Transverse colon (tissue), 4 donors: ENCODE measurements around the gene PRKCA. TPM values are rescaled to one million over a fixed set of nuclear protein-coding genes. Genes with fewer than 3 reads are reported as not detected.

Source experiments
- DNase-seq: peaks from one replicate; pipeline ENCODE4 v3.0.0-alpha.2; 2019
- H3K27ac ChIP-seq, 4 donors: fragments of 200-600 bp; sonication (generic); 2 replicates each; pipeline ENCODE4 v1.5.1; 2016 to 2018; ENCODE audit warnings: inconsistent platforms in 4 of 4
- H3K27me3 ChIP-seq: fragments of 200-600 bp; sonication (generic); 2 replicates; pipeline ENCODE4 v1.5.1; 2017; ENCODE audit warnings: inconsistent platforms
- H3K36me3 ChIP-seq, 4 donors: fragments of 200-600 bp; sonication (generic); 2 replicates each; pipeline ENCODE4 v1.5.1; 2017 to 2019; ENCODE audit warnings: inconsistent platforms in 4 of 4
- H3K4me1 ChIP-seq, 4 donors: fragments of 200-600 bp; sonication (generic); 2 replicates each; pipeline ENCODE4 v1.5.1; 2017 to 2020; ENCODE audit warnings: inconsistent platforms in 4 of 4
- H3K4me3 ChIP-seq, 4 donors: fragments of 200-600 bp; sonication (generic); 1 replicate in 1 of 4; 2 replicates in 3 of 4; pipeline versions ENCODE4 v1.5.1 to v1.6.1; 2017 to 2019; ENCODE audit warnings: inconsistent platforms in 4 of 4
- H3K9me3 ChIP-seq, 2 donors: fragments of 200-600 bp; sonication (generic); 2 replicates each; pipeline ENCODE4 v1.5.1; 2017 to 2019; ENCODE audit warnings: inconsistent platforms in 2 of 2
- CTCF ChIP-seq, 5 experiments: fragments of 200-600 bp in 3 of 5; fragments of 450-650 bp in 2 of 5; sonication (generic) in 3 of 5; IDR thresholded peaks; 1 replicate in 2 of 5; 2 replicates in 3 of 5; pipeline ENCODE4 v1.5.1; 2016 to 2017; ENCODE audit warnings: antibody characterized with exemption in 5 of 5, inconsistent platforms in 3 of 5, mild to moderate bottlenecking in 2 of 5, moderate library complexity in 1 of 5
- EP300 ChIP-seq: sonication (generic); formaldehyde crosslinking; IDR thresholded peaks from one replicate; pipeline ENCODE4 v1.6.1; 2017; ENCODE audit warnings: antibody characterized with exemption, low read depth
- POLR2A ChIP-seq: fragments of 450-650 bp; IDR thresholded peaks from one replicate; pipeline ENCODE4 v1.6.1; 2016; ENCODE audit warnings: antibody characterized with exemption, mild to moderate bottlenecking, moderate library complexity
- POLR2AphosphoS5 ChIP-seq, 3 donors: sonication (generic); formaldehyde crosslinking; IDR thresholded peaks; one replicate each; pipeline ENCODE4 v1.6.1; 2016; ENCODE audit warnings: antibody characterized with exemption in 3 of 3
- WGBS, 2 donors: methylation state at CpG; one replicate each; pipeline ENCODE4 v1.1.5; 2018; ENCODE audit warnings: low coverage in 1 of 2; 5-methylcytosine and 5-hydroxymethylcytosine counted together
- in situ Hi-C, 4 donors: fragments of 200-750 bp; cut with MboI; loops; one replicate each; pipeline versions ENCODE4 v1.15.0 to v1.15.1; 2017; ENCODE audit warnings: low sequenced_read_pairs in 3 of 4, low pct_ligation_motif_present in 1 of 4, low pct_unique_long_range_greater_than_20kb in 1 of 4
- intact Hi-C: fragments of 100-400 bp; cut with DNase I; formaldehyde crosslinking; loops from one replicate; pipeline ENCODE4 v1.15.1; 2023; ENCODE audit warnings: low total_unique reads
- total RNA-seq, 4 donors: library from RNA; depleted of rRNA; stranded (reverse); fragments of >200 nt; gene quantifications; one replicate each; pipeline ENCODE4 v1.1.0, GENCODE V29; 2016

Gene PRKCA
- total RNA-seq, 4 donors from 2014 or later, result 16.1 to 49.7 (median 31.7) TPM

- in situ Hi-C loops, result loop anchor here in 2 of 4 donors (25.0 kb wide), 3 partner anchors 169 to 394 kb away; no protein-coding TSS in a partner anchor
- 60 to 67% methylated on average over 6 to 8 of the region's 8 CpGs for WGBS, 2 donors
- intact Hi-C loops, result no loop called here
- H3K4me1 ChIP-seq, result no peaks in the 10 kb centered on the region
- no peaks in the 10 kb centered on the region for H3K9me3 ChIP-seq
- no peak overlapping the region for H3K4me3 ChIP-seq
- DNase-seq, result no peak
- H3K36me3 ChIP-seq, result no peaks in the 10 kb centered on the region
- H3K27me3 ChIP-seq, result no peaks in the 10 kb centered on the region
- H3K27ac ChIP-seq, result no peak overlapping the region
- TF ChIP-seq CTCF (IDR thresholded peaks at IDR 0.05) (no peak), POLR2AphosphoS5 (IDR thresholded peaks at IDR 0.05) (no peak), POLR2A (no peak), EP300 (no peak)
These were observed 34.0 kb upstream of the PRKCA start for GRCh38 chr17:66268247-66268927.

DNA sequence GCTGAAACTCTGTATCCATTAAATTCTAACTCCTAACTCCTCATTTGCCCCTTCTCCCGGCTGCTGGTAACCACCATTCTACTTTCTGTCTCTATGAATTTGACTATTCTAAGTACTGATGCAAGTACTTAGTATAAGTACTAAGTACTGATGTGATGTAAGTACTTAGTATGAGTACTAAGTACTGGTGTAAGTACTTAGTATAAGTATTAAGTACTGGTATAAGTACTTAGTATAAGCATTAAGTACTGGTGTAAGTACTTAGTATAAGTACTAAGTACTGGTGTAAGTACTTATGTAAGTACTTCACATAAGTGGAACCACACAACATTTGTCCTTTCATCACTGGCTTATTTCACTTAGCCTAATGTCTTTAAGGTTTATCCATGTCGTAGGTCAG is 32.3 kb upstream of the PRKCA start:
- no peak overlapping the region for H3K4me3 ChIP-seq
- H3K9me3 ChIP-seq, result no peaks in the 10 kb centered on the region
- H3K27me3 ChIP-seq, result no peaks in the 10 kb centered on the region
- WGBS, 2 donors, result 79 to 95% methylated on average over 2 of the region's 2 CpGs
- in situ Hi-C loops (loop anchor here in 2 of 4 donors (25.0 kb wide), 3 partner anchors 167 to 392 kb away; no protein-coding TSS in a partner anchor), intact Hi-C loops (no loop called here)
- H3K4me1 ChIP-seq, result no peaks in the 10 kb centered on the region
- H3K36me3 ChIP-seq, result no peaks in the 10 kb centered on the region
- H3K27ac ChIP-seq, result no peak overlapping the region
- TF ChIP-seq CTCF (IDR thresholded peaks at IDR 0.05) (no peak), POLR2A (no peak), POLR2AphosphoS5 (IDR thresholded peaks at IDR 0.05) (no peak), EP300 (no peak)
- no peak for DNase-seq

- no peak for DNase-seq
- TF ChIP-seq POLR2AphosphoS5 (IDR thresholded peaks at IDR 0.05) (no peak), CTCF (IDR thresholded peaks at IDR 0.05) (no peak)
- in situ Hi-C loops (loop anchor here in 2 of 4 donors (25.0 kb wide), 3 partner anchors 166 to 391 kb away; no protein-coding TSS in a partner anchor), intact Hi-C loops (no loop called here)
- Histone ChIP-seq H3K27me3 (no peaks in the 10 kb centered on the region), H3K9me3 (no peaks in the 10 kb centered on the region), H3K4me1 (no peaks in the 10 kb centered on the region), H3K27ac (no peak overlapping the region), H3K4me3 (no peak overlapping the region), H3K36me3 (no peaks in the 10 kb centered on the region)
- 91 to 96% methylated on average over 3 of the region's 3 CpGs for WGBS, 2 donors
These were observed 30.9 kb upstream of the PRKCA start for GRCh38 chr17:66271512-66271911.

GRCh38 chr17:66272811-66273585 is 29.4 kb upstream of the PRKCA start:
- Histone ChIP-seq H3K9me3 (no peaks in the 10 kb centered on the region), H3K36me3 (no peaks in the 10 kb centered on the region), H3K4me3 (no peak overlapping the region), H3K27me3 (no peaks in the 10 kb centered on the region), H3K27ac (peak overlapping the region in 1 of 4 donors; percentile 13), H3K4me1 (no peaks in the 10 kb centered on the region)
- whole genome bisulfite sequencing, 2 donors, result 64 to 72% methylated on average over 5 of the region's 5 CpGs
- DNase-seq, result no peak
- intact Hi-C loops, result no loop called here
- TF ChIP-seq EP300, result no peak
- TF ChIP-seq POLR2AphosphoS5 (IDR thresholded peaks at IDR 0.05), result no peak
- no peak for TF ChIP-seq POLR2A
- TF ChIP-seq CTCF (IDR thresholded peaks at IDR 0.05), result no peak
- in situ Hi-C loops, result loop anchor here in 2 of 4 donors (25.0 kb wide), 3 partner anchors 164 to 389 kb away; no protein-coding TSS in a partner anchor
